HG03520 (cell line): Measurements from ENCODE around the gene HLA-G.

Source experiments
- ATAC-seq: cut with Tn5 transposase; IDR thresholded peaks from one replicate; pipeline ENCODE4 v1.9.1; 2021; ENCODE audit warnings: mild to moderate bottlenecking, moderate library complexity; ENCODE audit not compliant: unreplicated experiment

Gene HLA-G

DNA sequence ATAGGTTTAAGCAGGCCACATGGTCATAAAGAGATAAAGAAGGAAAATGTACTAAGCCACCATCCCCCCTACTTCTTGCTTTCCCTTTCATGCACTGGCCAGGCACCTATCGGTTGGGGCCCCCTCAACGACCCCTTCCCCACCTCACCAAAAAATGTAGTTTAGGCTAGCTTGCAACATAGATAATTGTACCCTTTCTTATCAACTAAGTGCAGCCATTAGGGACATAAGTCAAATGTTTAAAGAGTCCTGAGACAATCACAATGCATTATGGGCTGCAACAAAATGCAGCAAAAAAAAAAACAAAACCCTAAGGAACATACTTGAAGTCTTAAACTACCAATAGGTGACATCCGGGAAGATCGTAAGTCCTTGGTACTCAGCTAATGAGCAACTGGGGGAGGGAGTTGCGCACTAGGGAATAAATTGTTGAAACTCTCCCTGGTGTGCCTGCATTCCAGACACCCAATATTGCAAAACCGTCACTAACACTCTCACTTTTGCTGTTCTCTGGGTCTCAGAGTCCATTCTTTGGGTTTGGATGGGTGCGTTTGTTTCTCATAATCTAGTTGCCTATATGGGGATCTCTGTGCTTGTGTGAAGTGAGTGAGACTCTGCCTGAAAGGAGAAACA is 12.4 kb upstream of the HLA-G start:
- ATAC-seq = no peak

DNA sequence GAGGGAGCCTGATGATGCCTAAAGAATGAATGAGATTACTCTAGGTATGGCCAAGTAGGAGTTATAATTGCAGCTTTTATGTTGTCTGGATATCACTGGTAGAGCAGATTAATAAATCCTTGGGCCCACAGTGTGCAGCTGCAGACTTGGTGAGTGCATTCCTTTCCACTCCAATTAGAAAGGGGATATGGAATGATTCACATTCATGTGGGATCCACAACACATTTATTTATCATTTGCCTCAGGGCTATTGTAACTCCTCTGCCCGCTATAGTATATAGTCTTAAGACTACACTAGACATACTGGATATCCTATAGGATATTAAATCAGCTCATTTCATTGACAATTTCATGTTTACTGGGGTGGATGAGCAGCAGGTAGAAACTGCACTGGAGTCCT is 11.6 kb upstream of the HLA-G start:
- ATAC-seq = no peak

- ATAC-seq = no peak
Observed at GRCh38 chr6:29818892-29819291, 8.7 kb upstream of the HLA-G start.

- ATAC-seq = no peak
Observed at GRCh38 chr6:29824144-29824543, 3.5 kb upstream of the HLA-G start.

DNA sequence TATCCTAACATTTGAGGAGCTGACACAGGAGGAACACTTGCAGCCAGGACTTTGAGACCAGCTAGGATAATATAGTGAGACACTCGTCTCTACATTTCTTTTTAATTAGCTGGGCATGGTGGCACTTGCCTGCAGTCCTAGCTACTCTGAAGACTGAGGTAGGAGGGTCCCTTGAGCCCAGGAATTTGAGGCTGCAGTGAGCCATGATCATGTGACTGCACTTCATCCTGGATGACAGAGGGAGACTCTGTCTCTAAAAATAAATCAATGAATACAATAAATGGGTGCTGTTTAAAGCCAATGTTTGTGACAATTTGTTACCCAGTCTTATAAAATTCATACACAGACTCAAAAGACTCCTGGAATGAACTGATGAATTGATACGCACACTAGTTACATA is 1.8 kb upstream of the HLA-G start:
- no peak for ATAC-seq

DNA sequence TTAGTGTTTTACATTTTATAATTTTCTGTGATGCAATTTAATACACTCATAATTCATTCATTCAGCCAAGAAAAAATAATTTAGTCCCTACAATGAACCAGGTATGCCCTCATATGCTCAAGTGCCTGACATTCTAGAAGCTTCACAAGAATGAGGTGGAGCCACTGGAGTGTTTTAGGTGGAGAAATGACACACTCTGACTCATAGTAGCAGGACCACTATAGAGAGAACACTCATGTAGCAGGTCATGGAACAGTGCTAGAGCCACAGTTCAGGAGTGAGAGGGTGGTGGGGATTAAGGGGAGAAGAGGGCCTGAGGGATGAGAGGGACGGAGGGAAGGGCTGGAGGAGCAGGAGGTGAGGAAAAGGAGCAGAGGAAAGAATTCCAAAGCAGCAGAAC is 1.4 kb upstream of the HLA-G start:
- ATAC-seq = no peak

DNA sequence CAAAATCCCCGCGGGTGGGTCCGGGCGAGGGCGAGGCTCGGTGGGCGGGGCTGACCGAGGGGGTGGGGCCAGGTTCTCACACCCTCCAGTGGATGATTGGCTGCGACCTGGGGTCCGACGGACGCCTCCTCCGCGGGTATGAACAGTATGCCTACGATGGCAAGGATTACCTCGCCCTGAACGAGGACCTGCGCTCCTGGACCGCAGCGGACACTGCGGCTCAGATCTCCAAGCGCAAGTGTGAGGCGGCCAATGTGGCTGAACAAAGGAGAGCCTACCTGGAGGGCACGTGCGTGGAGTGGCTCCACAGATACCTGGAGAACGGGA is 809 bp downstream of the HLA-G start:
- no peak for ATAC-seq

- ATAC-seq = no peak
Observed at GRCh38 chr6:29829766-29830165, 2.1 kb downstream of the HLA-G start.

- ATAC-seq = no peak
Observed at GRCh38 chr6:29830409-29830808, 2.8 kb downstream of the HLA-G start.

DNA sequence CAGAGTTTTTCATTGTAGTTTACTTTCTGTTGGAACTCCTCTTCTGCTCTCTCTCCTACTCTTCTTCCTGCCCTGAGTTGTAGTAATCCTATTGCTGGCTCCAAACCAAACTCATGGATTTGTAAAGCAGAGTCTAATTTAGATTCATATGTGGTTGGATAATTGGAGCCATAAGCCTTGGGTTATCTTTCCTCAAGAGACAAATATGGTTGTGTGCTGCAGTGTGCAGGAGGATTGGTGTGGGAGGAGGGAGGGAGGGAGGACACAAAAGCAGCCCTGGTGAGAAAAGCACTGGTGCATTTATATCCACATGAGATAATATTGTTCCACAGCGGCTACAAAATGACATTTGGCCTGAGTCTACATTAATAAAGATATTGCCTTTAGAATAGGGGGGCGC is 4.2 kb downstream of the HLA-G start:
- no peak for ATAC-seq

GRCh38 chr6:29834564-29835436 is 7.2 kb downstream of the HLA-G start:
- ATAC-seq = no peak

GRCh38 chr6:29839917-29840316 is 12.3 kb downstream of the HLA-G start:
- ATAC-seq = no peak

GRCh38 chr6:29841030-29841429 is 13.4 kb downstream of the HLA-G start:
- ATAC-seq = no peak

- no peak for ATAC-seq
Observed at GRCh38 chr6:29845405-29846006, 17.9 kb downstream of the HLA-G start.

DNA sequence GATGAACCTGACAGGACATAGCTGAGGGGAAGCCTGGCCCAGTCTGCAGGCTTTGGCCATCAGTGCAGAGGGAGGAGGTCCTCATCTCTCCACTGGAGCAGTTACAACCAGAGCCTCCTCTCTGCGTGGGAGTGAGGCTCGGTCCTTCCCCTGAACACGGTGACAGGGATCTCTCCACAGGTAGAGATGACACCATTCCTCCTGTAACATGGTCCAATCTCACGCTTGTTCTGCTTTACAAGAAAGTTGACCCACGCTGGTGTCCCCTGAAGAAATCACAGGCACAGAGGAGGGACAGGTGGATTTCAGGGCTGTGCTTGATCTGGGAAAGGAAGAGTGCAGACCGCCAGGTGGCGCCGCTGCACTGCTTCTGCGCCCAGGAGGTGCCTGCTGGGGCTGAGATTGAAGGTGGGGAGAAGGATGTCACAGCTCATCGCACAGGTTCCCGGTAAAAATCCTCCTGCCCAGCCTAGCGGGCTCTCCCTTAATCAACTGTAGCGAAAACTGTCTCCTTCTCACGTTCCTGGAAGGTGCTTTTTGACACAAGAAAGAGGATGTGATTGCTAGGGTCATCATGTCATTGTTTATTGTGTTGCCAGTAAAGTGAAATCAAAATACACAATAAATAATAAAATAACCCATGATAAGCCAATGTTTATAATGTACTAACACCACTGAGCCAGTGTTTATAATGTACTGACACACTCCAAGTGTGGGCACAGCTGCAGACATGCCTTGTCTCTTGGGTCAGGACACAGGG is 20.4 kb downstream of the HLA-G start:
- no peak for ATAC-seq

GRCh38 chr6:29850011-29850553 is 22.5 kb downstream of the HLA-G start:
- no peak for ATAC-seq

- no peak for ATAC-seq
Observed at GRCh38 chr6:29851190-29851589, 23.6 kb downstream of the HLA-G start.

GRCh38 chr6:29853245-29853644 is 25.6 kb downstream of the HLA-G start:
- no peak for ATAC-seq

- ATAC-seq = no peak
Observed at GRCh38 chr6:29858006-29858405, 30.4 kb downstream of the HLA-G start.

- no peak for ATAC-seq
Observed at GRCh38 chr6:29861521-29862255, 34.1 kb downstream of the HLA-G start.
